ELF-1 (cell line): ENCODE data around the gene DEFB131B.
"Not testable (repeated sequence)": the region's sequence is repeated elsewhere in the genome, so short reads cannot be mapped to it uniquely, and the experiment has no call there.

Experiments
- DNase-seq: peaks from one replicate; pipeline ENCODE4 v3.0.0-alpha.2; 2016; ENCODE audit warnings: low read depth, low spot score

The DEFB131B gene

GRCh38 chr11:71911321-71911985 is 33.2 kb downstream of the DEFB131B start:
- DNase-seq, result peak; percentile 18

DNA sequence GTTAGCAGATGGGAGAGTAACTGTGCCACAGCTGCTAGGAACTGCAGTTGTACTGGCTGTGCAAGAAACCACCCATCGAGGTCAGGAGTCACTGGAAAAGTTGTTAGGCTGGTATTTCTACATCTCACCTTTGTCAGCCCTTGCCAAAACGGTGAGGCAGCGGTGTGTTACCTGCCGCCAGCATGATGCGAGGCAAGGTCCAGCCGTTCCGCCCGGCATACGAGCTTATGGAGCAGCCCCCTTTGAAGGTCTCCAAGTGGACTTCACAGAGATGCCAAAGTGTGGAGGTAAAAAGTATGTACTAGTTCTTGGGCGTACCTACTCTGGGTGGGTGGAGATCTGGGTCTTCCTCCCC is 33.7 kb downstream of the DEFB131B start:
- DNase-seq, result not testable (repeated sequence)

DNA sequence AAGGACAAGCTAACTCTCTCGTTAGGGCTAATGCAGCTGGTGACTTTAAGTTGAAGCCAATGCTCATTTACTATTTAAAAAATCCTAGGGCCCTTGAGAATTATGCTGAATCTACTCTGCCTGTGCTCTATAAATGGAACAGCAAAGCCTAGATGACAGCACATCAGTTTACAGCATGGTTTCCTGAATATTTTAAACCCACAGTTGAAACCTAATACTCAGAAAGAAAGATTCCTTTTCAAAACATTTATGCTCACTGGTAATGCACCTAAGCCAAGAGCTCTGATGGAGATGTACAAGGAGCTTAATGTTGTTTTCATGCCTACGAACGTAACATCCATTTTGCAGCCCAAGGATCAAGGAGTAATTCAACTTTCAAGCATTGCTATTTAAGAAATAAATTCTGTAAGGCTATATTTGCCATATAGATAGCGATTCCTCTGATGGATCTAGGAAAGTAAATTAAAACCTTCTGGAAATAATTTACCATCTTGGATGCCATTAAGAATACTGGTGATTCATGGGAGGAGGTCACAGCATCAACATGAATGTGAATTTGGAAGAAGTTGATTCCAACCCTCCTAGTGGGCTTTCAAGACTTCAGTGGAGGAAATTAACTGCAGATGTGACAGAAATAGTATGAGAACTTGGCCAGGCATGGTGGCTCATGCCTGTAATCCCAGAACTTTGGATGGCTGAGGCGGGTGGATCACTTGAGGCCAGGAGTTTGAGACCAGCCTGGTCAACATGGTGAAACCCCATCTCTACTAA is 35.7 kb downstream of the DEFB131B start:
- DNase-seq, result no peak

- no peak for DNase-seq
Observed at GRCh38 chr11:71914617-71915189, 36.5 kb downstream of the DEFB131B start.

DNA sequence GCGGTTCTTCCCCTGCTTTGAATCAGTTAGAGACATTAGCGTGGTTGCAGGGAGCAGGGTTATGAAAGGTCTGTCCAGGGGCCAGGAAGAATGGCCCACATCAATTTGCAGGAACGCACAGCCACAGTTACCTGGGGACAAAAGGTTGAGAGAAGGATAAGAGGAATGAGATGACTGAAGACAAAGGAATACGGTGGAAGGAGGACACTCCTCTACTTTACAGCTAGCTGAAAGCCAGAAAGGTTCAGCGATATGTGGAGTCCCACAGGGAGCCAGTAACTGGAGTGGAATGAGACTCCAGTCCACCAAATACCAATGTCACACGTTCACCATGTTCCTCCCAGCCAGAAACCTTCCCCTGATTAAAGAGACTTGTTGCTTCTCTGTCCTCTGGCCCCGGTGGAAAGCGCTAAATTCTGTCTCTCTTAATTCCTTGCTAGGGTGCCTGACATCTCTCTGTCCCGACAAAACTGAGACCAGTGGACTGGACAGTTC is 39.4 kb downstream of the DEFB131B start:
- DNase-seq, result no peak

DNA sequence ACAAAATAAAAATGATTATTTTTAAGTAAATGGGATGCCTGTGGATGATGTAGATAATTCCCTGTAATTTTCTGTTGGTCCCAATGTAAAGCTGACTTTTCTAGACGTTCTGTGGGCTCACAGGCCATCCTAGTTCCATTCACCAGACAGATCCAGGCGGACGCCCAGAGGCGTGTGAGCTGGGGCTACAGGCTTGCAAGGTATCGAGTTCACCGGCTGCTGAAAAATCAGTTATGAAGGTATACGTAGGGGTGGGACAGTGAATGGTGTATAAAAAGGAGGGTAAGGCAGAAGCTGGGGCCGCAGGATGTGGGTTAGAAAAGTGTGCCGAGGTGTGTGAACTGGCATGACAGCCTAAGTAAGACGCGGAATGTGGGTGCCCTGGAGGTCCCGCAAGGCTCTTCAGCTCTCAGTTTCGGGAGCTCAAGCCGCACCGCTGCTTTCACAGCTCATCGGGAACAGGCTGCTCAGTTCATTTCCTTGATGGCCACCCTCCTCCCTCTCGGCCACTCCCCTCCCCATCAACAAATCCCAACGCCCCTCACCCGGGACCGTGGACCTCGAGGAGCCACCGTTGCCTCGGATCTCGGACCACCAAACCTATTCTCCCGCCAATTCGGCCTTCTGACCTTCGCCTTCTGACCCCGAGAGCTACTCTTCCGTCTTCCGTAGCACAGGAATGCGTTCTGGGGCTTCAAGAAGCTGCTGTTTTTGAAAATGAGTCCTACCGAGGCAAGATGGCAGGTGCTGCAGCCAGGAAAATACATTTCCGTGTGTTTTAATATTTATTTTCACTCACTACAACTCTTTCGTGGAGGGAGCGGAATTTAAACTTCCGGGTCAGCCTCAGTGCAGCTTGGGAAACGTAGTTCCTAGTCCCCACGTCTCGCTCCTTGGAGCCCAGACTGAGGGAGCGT is 49.8 kb downstream of the DEFB131B start, which contains the start of gene XNDC1N:
Gene XNDC1N, minus strand, starts transcription at position 775 of the 917 bp plus-strand sequence. CDS start 5,241 bp downstream, outside the sequence.
- peak; percentile 94 for DNase-seq

- DNase-seq, result peak; percentile 97
Observed at GRCh38 chr11:71928737-71929443, 50.6 kb downstream of the DEFB131B start, which contains the start of gene RNF121. TSS of gene RNF121 (plus strand) at chr11:71929046. CDS start at chr11:71929062, 16 bp downstream.

- DNase-seq, result no peak
Observed at GRCh38 chr11:71929491-71929890, 51.2 kb downstream of the DEFB131B start.

DNA sequence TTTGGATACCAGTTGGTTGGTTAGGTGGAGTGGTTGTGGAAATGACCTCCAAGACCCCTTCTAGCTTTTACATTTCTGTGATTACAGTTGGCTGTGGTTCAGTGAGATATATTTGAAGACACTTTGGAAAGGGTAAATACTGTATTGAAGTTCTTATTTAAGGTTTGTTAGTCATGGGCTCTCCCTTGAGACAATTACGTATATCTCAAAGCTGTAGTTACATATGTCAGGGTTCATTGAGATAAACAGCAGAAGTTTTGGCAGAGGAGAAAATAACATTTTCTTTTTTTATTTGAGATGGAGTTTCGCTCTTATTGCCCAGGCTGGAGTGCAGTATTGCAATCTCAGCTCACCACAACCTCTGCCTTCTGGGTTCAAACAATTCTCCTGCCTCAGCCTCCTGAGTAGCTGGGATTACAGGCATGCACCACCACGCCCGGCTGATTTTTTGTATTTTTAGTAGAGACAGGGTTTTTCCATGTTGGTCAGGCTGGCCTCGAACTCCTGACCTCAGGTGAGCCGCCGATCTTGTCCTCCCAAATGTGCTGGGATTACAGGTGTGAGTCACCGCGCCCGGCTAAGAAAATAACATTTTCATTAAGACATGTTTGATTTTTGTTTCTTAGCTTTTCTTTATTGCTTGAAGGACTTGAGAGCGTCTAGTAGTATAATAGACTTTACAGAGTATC is 52.4 kb downstream of the DEFB131B start:
- DNase-seq, result no peak

DNA sequence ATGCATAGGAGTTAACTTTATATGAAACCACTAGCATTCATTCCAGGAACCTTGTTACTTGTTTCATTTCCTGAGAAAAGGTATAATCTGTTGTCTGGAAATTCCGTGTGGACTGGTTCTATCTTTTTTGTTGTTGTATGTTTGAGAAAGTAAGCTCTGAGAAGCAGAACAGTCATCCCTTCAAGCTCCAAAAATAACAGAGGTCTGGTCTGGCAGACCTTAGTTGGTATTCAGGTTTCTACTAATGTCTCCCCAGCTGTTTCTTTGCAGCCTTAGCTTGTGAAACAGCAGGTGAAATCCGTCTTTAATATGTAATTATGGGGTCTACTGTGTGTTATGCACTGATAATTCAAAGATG is 53.0 kb downstream of the DEFB131B start:
- DNase-seq, result no peak

- DNase-seq, result no peak
Observed at GRCh38 chr11:71933141-71933933, 55.1 kb downstream of the DEFB131B start.
